IPS-NIHi11 (cell line): ENCODE results near the gene TNFRSF14.
A peak's percentile ranks its signal among the peaks of the same experiment; 100 is the strongest.

Source experiments
- DNase-seq: peaks from one replicate; pipeline ENCODE4 v3.0.0; 2012; ENCODE audit warnings: mixed read lengths, low spot score

TNFRSF14 gene

DNA sequence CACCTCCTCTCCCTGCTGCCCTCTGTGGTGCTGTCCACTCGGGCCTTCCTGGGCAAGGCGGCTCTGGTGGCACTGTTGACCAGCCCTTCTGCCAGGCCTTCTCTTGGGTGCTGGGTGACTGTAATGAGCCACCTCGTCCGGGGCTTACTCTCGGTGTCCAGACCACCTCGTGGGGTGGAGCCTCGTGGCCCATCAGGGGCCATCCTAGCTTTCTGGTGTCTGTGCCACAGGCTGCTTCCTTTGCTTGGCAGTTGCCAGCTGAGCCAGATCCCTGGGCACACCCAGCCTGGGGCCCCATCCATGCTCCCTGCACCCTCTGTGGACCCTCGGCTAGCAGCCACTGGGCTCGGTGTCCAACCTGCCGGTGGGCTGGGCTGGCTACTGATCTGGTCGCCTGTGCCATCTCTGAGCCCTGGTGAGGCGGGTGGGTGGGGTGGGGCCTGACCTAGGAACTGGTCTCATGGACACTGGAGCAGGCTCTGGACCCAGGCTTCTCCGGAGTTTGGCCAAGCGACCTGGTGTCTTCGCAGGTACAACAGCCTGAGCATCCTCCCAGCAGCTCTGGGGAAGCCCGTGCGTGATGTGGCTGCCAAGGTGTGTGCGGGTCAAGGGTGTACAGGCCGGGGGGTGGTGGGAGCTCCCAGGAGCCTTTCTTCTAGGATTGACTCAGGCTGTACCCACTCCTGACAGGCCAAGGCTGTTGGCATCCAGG lies 31.8 kb downstream of the TNFRSF14 start:
- DNase-seq = no peak

DNA sequence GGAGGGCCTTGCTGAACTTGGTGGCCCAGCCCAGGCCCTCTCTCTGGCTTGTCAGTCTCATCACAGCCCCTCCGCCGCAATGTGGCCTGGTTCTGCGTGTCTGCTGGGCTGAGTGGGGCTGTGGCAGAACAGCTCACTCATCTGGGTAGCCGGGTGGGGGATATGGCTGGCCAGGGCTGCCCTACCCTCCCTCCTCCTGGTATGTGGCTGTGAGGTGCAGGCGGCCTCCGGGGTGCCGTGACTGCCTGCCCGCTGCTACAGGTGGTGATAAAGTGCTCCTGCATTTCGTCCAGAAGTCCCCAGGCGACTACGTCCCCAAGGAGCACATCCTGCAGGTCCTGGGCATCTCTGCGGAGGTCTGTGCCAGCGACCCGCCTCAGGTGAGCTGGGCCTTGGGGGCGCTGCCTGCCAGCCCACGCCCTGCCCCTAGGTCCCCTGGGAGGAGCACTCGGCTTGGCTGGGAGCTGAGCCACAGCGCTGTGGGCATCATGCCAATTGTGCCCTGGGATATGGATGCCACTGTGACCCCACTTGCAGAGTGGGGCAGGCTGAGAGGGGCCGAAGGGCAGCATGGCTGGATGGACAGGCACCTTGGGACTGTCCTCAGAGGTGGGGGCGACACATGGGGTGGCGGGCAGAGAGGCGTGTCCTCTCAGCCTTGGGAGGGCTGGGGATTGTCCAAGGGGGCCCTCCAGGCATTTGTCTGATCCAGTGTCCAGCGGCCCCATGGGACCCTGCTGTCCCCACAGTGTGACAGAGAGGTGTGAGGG lies 32.7 kb downstream of the TNFRSF14 start:
- no peak for DNase-seq

DNA sequence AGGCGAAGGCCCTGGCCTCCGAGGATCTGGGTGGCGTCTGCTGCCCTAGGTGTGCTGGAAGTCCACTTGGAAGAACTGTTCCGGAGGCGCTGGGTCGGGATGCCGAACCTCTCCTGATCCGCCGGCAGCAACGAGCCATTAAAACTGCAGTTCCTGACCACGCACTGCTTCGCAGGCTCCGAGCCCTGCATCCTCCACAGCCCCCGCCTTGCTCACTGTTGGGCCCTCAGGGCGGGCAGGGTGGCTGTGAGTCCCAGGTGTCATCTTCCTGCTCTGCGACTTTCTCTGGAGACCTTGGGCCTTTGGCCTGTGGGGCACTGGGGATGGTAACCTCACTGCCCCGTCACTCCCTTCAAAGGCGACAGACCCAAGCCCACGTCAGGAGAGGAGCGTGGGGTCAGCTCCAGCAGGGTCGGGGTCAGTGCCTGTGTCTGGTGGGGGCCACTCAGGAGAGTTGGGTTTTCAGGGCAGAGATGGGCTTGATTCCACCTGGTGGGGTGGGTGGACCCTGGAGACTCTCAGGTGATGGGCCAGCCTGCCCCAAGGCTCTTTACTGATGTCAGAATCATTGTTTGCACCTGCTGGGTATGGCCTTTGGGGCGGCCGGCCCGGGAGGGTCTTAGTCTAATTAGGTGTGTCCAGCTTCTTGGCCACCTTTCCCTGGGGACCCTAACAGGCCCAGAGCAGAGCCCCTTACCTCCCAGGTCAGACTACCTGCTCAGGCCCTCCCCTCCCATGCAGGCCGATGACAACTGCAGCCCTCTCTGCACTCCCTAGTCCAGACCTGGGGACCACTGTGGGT lies 33.5 kb downstream of the TNFRSF14 start:
- no peak for DNase-seq

DNA sequence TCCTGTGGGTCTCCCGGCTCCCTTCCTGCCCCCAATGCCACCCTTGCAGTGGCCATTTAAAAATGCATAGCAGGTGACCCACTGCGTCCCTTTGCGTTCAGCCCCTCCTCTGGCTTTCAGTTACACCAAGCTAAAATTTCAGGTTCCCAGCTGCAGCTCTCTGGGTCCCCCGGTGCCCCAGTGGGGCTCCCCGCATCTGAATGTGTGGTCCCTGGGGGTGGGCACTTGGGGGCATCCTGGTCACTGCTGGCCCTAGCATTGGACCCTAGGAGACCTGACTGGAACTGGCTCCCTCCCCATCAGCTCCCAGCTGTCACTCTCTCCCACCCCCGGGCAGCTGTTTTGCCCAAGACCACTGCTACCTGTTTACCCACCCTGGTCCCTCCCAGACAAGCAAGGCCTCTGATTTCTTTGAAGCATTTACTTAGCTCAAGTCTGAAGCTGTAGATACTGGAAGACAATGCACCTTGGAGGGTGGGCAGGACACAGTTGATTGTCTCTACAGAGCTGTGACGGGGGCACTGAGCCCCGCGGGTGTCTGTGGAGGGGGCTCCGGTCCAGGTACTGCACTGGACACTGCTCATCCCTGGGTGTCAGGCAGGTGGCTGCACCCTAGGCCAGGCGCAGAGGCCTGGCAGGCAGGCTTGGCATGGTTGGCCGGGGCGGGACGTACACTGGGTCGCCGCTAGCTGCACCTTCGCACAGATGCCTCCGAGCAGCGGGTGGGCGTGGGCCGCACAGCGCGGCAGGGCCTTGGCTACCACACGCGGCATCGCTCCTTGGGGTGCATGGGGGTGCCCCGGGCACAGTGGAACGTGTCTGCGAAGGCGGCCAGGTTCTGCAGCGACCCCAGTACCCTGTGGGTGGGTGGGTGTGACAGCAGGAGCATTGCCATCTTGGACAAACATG lies 34.3 kb downstream of the TNFRSF14 start:
- DNase-seq = peak; percentile 3

DNA sequence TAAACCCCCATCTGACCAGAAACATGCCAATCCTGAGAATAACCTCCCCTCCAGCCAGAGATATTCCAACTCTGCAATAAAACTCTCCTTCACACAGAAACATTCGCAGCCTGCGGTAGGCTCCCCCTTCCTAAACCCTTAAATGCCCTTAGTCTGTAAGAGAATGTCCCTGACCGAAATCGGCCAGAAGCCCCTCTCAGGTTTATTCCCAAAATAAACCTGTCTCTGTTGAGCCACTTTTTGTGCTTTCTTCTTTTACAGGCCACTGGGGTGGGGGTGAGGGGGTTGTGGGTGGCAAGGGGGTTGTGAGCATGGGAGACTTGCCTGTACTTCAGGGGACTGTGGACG lies 35.0 kb downstream of the TNFRSF14 start:
- DNase-seq = no peak

DNA sequence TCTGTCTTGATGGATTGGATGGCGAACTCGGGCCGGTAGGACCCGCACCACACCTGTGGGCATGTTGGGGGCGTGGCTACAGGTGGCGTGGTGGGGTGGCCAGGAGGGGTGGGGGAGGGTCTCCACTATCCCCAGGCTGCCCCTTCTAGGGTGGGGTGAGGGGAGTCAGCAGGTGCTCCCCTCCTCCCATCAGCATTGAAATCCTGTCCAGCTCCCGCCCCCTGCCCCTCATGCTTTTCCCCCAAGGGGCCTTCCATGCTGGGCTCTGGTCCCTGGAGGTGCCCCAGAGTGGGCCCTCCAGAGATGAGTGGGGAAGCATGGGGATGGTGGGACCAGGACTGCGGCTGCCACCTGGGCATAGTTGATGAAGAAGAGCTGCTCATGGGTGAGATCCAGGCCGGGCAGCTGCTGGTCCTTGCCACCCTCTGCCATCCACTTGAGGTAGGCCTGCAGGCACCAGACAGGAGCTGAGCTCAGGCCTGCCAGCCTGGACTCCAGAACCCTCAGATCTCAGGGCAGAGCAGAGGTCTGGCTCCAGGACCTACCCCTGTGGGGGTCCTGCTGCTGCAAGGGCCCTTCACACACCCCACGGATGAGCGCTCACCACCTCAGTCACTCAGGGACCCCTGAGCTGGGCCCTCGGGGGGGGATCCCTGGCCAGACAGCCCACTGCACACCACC lies 35.5 kb downstream of the TNFRSF14 start:
- no peak for DNase-seq

DNA sequence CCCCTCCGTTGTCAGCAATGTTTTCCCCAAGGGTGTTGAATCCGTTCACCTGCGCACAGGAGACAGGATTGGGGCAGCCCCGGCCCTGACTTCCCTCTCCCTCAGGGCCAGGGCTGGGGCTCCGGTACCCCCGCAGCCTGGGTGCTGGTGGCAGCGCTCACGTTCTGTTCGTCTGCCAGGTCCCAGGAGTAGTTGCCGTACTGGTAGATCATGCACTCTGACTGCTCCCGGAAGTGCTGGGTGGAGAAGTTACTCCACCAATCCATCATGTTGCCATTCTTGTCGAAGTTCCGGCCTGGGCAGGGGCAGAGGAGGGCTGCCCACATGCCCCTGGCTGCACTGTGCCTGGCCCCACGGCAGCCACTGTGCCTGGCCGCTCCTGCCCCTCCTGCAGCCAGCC lies 36.5 kb downstream of the TNFRSF14 start:
- DNase-seq = peak; percentile 5

DNA sequence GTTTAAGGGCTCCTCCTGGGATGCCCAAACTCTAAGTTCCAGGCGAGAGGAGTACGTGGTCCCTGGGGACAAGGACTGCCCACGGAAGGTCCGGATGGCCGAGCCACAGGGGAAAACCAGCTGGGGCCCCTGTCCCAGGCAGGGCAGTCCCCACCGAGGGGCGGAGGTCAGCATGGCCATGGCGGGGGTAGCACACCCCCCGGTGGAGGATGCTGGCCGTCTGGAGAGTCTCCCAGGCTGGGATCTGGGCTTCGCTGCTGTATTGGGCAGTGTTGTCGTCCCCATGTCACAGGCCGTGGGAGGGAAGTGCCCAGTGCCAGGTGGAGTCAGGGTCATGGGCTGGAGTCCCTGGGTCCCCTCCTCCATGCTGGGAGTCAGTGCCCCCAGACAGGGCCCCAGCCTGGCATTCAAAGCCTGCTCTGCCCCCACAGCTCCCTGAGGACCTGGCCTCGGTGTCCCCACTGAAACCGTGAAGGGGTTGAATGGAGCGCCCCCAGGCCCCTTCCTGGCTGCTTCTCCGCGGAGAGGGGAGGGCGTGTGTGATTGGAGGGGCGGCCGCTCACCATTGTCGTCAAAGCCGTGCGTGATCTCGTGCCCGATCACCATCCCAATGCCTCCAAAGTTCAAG lies 37.2 kb downstream of the TNFRSF14 start:
- no peak for DNase-seq

DNA sequence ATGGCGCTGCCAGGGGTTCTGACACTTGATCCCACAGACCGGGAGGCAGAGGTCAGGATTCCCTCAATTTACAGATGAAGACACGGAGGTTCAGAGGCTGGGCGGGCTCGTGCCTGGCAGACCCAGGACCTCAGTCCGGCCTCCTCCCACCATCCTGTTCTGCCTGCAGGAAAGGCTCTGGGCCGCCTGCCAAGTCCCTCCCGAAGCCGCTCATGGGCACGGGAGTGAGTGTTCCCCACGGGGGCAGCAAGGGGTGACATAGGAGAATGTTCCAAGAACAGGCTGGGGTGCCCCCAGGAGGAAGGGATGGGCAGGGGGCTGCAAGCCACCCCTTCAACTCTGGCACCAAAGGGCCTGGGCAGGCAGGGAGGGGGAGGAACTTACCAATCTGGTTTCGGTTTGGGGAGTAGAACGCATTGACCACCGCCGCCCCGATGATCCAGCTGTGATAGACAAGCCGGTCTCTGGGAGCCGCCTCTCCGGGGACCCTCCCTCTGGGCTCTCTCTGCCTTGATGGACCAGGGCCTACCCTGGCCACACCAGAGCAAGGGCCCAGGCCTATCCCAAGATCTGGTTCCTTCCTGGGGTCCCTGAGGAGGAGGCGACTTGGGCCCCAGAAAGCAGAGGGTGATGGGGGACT lies 38.0 kb downstream of the TNFRSF14 start:
- peak; percentile 11 for DNase-seq

DNA sequence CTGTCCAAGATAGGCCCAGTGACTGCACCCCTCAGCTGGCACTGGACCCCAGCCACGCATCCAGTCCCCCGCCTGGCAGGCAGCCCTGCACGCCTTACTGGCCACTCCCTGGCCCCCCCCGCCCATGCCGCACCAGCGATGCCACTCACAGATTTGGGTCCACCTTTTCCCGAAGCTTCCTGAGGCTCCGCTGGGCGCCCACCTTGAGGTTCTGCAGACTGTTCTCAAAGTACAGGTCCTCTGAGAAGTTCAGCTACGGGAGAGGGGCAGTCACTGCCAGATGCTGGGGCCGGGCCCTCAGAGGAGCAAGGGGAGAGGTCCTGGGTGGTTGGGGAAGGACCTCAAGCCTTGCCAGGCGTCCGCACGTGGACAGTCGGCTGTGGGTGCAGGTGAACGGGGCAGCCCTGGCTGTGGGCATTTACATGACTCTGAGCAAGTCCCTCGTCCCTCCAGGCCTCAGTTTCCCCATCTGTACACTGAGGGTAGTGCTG lies 38.5 kb downstream of the TNFRSF14 start:
- DNase-seq = no peak

DNA sequence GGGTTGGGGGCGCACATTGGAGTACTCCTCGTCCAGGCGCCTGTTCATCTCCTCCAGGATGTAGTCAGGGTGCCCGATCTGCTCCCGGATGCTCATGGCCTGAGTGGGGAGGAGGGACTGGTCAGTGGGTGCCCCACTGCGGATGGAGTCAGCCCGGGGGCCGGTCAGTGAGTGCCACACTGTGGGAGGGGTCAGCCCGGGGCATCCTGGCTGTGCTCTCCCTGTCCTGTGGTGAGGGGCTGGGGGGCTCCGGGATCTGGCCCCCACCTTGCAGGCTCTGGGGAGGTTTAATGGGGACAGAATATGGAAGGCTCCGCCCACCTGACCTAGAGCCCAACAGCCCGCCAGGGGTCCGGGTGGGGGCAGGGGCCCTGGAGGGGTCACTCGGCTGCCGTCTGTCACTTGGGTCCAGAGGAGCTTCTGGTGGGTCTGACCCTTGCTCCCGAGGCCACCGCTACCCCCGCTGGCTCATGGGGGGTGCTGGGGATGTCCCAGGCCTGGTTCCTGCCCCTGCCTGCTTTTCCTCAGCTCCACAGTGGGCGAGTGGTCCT lies 39.2 kb downstream of the TNFRSF14 start:
- DNase-seq = peak; percentile 3

DNA sequence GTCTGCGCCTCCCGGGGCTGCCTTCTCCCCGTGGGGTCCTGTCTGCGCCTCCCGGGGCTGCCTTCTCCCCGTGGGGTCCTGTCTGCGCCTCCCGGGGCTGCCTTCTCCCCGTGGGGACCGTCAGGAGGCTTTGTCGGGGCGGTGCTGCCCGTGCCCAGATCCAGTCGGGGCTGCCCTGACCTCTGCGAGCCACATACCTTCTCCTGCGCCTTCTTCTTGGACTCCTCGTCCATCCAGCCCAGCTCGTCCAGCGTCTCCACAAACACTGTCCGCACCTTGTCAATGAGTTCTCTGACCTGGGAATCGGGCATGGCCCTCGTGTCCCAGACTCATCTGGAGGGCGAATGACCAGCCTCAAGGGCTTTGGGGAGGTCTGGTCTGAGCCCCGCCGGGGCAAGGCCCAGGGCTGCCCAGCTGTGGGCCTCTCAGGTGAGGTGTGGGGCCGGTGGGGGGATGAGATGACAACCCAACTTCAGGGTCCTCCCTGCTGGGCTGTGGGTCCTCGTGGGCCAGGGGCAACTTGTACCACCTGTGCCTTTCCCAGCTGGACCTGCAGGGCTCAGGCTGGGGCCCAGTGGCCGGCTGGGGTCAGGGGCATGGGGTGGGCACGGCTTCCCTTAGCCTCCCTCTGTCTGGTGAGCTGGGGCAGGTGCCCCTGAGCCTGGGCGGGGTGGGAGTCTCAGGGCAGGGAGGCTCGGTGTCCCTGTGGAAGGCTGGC lies 39.8 kb downstream of the TNFRSF14 start:
- DNase-seq = no peak

DNA sequence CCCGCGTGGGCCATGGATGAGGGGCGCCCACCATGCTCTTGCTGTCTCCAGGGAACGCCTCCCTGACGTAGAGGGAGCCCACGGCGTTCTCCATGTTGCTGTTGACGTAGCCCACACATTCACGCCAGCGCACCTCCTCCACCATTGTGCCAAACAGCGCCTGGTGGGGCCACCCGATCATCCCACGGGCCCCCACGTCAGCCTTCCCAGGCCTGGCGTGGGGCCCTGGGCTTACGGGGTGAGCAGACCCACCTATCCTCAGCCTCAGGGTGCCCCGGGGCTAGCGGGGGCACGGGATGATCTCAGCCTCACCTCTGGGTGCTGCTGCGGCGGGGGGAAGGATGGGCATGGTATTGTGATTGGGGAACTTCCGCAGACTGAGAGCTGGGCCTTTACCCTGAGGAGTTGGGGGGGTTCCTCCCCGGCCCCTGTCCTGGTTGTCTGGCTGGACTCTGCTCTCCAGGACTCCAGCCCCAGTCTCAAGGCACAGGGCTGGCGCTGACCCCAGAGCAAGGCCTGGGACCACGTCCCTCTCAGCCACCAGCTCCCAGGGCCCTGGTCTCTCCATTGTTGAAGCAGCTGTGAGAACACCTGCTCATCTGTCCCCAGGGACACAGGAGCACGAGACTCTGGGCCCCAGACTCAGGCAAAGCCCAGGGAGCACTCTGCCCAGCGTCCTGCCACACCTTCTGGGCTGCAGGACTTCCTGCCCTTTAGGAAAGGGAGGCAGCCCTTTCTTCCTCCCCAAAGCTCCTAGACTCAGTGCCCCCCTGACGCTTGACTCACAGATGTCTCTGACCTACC lies 40.6 kb downstream of the TNFRSF14 start:
- DNase-seq = no peak

DNA sequence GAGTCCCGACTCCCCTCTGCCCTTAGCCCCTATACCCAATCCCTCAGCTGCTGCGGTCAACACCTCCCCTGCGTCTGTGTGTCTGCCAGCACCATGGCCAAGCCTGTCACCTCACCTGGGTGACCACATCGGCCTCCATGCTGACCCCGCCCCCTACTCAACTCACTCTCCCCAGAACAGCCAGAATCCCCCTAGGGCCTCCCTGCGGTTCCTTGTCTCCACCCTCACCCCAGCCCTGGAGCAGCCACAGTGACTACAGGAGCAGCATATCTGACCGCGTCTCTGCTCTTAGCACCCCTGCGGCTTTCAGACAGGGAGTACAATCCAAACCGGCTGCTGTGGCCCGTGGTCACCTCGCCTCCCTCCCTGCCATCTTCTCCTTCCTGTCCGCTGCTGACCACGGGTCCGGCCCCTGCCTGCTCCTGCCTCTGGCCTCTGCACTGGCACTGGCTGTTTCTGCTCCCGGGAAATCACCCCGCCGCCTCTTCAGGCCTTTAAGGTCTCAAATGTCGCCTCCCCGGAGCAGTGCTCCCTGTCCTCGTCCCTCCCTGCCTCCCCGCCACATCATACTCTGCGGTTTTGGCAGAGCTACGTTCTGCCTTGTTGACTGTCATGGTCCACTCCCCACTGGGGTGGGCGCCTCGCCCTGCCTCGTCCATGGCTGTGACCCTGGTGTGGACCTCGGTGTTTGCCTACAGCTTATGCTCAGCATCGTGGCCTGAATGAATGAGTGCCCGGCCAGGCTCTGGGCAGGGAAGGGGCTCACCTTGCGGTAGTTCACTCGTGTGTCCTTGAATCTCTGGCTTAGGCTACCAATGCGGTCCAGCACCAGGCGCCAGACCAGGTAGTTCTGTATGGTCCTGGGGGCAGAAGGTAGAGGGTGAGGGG lies 41.5 kb downstream of the TNFRSF14 start:
- DNase-seq = no peak

DNA sequence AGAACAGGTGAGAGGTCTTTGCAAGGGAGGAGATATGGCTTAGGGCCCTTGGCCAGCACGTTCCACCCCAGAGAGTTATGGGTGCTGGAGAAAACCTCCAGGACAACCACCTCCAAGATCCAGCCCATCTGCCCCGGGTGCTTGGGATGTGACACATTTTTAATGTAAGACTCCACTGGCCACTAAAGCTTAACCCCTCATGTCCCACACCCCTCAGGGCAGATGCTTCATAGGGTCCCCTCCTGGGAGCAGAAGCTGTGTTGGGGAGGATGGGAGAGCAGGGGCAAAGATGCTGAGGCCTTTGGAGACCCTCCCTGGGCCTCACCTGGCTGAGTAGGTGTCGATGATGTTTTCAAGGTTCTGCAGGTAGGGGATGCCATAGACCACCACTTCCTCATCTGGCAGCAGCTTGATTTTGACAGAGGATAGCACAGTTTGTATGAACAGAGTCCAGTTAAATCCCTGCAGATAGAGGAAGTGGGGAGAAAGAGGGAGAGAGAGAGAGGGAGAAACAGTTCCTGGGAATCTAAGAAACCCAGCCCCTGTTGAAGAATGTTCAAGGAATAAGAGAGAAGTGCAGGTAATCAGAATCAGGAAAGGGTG lies 42.3 kb downstream of the TNFRSF14 start:
- DNase-seq = no peak

DNA sequence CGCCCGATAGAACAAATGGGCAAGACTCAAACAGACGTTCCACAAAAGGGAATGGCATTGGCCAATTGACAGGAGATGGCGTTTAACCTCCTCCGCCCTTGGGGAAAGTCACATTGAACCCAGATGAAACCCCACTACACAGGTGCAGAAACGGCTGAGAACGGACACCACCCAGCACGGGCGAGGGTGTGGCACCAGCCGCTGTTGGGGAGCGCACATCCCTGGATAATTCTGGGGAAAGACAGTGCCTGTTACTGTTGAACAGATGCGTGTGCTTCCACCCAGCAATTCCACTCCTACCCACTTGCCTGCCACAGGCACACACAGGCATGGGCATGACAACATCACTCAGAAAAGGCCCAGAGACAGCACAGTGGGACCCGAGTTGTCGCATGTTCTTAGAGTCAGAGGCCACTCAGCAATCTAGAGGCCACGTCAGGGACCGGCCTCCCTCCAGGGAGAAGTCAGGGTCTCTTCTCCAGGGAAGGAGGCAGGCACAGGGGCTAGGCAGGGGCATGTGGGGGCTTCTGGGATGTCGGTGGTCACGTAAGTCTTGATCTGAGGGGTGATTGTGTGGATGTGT lies 45.6 kb downstream of the TNFRSF14 start:
- DNase-seq = no peak
